Pancreas (tissue), 10 donors: ENCODE data around the gene PPFIBP1. TPM values are rescaled to one million over a fixed set of nuclear protein-coding genes. Genes with fewer than 3 reads are reported as not detected.

Source experiments
- ATAC-seq, 4 donors: fragments of 200-7000 bp; cut with Tn5 transposase; one replicate each; pipeline versions ENCODE4 v1.8.0 to v1.9.1; 2020; ENCODE audit warnings: mild to moderate bottlenecking in 4 of 4, moderate library complexity in 4 of 4
- DNase-seq, 6 donors: peaks; one replicate each; pipeline ENCODE4 v3.0.0-alpha.2; 2020
- FAIRE-seq: peaks from 2 replicates; lab custom pipeline; 2012; peaks lifted over from hg19 to GRCh38; lab: Jason Lieb, UNC
- H3K27ac ChIP-seq, 4 donors: fragments of 200-600 bp; sonication (generic); 1 replicate in 3 of 4; 2 replicates in 1 of 4; pipeline versions ENCODE4 v1.5.0 to v1.8.0; 2020
- H3K27me3 ChIP-seq, 4 donors: fragments of 200-600 bp; one replicate each; pipeline ENCODE4 v1.8.0; 2021
- H3K36me3 ChIP-seq, 3 donors: fragments of 200-600 bp; sonication (generic) in 1 of 3; one replicate each; pipeline versions ENCODE4 v1.5.0 to v1.8.0; 2020 to 2021
- H3K4me1 ChIP-seq, 3 donors: fragments of 200-600 bp; one replicate each; pipeline ENCODE4 v1.8.0; 2021
- H3K4me3 ChIP-seq, 4 donors: fragments of 200-600 bp; sonication (generic) in 2 of 4; one replicate each; pipeline versions ENCODE4 v1.5.0 to v1.8.0; 2020 to 2021
- H3K9me3 ChIP-seq, 4 donors: fragments of 200-600 bp; one replicate each; pipeline ENCODE4 v1.8.0; 2021
- WGBS, 2 donors: extraction: QIAGEN DNeasy Blood & Tissue Kit; methylation state at CpG; one replicate each; pipeline ENCODE4 v1.1.7; 2013; 5-methylcytosine and 5-hydroxymethylcytosine counted together
- intact Hi-C, 3 donors: fragments of 100-400 bp; cut with DNase I; formaldehyde crosslinking; loops; one replicate each; pipeline versions ENCODE4 v1.11.1 to v1.14.2; 2022
- polyA plus RNA-seq, 2 donors: library from polyadenylated mRNA; stranded (reverse); fragments of 200-250 nt; gene quantifications; one replicate each; pipeline ENCODE4 v1.2.3, GENCODE V29; 2013
- total RNA-seq, 6 donors: library from RNA; stranded (reverse); fragmentation: NEBNext Ultra II Directional in 4 of 6; extraction: Animal tissue kit (Norgen Biotek cat#: 25700) in 4 of 6; gene quantifications; one replicate each; pipeline versions ENCODE4 v1.2.1 to v1.2.4, GENCODE V29; 2021 to 2023
- TF ChIP-seq, protein P1 (sequence below), 4 donors: fragments of 200-600 bp; sonication (generic) in 3 of 4; IDR thresholded peaks; one replicate each; pipeline versions ENCODE4 v1.5.0 to v1.8.0; 2021; ENCODE audit warnings: antibody characterized with exemption in 4 of 4
- donor health status: healthy with polysubstance abuse.
- donor health status: DM: no; HTN: no; CAD: no; lungs with moderate emphysema.
- donor health status: DM: no; HTN: no; CAD: no.
- donor health status: control.
- donor health status: control.
- donor health status: Bipolar disorder and iron deficiency.
- donor health status: DM: yes; HTN: yes; CAD: no.
- donor health status: DM: no; HTN: no; CAD: no.
- donor health status: DM: no; HTN: no; CAD: no.
- donor health status: DM: yes; HTN: yes; CAD: no.

The PPFIBP1 gene
- total and polyA plus RNA-seq, 8 donors = 12.1 to 50.3 (median 32.9) TPM

- Histone ChIP-seq H3K27me3 (no peaks in the 10 kb centered on the region), H3K36me3 (no peaks in the 10 kb centered on the region), H3K4me3 (no peak overlapping the region), H3K9me3 (no peaks in the 10 kb centered on the region), H3K27ac (no peak overlapping the region), H3K4me1 (no peaks in the 10 kb centered on the region)
- intact Hi-C loops = no loop called here
- 64 to 68% methylated on average over 9 of the region's 9 CpGs for WGBS, 2 donors
- FAIRE-seq = no peak
- TF ChIP-seq, protein P1, sequence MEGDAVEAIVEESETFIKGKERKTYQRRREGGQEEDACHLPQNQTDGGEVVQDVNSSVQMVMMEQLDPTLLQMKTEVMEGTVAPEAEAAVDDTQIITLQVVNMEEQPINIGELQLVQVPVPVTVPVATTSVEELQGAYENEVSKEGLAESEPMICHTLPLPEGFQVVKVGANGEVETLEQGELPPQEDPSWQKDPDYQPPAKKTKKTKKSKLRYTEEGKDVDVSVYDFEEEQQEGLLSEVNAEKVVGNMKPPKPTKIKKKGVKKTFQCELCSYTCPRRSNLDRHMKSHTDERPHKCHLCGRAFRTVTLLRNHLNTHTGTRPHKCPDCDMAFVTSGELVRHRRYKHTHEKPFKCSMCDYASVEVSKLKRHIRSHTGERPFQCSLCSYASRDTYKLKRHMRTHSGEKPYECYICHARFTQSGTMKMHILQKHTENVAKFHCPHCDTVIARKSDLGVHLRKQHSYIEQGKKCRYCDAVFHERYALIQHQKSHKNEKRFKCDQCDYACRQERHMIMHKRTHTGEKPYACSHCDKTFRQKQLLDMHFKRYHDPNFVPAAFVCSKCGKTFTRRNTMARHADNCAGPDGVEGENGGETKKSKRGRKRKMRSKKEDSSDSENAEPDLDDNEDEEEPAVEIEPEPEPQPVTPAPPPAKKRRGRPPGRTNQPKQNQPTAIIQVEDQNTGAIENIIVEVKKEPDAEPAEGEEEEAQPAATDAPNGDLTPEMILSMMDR (IDR thresholded peaks at IDR 0.05) = no peak
- DNase-seq = no peak
- ATAC-seq = no peak
These were observed 40.7 kb downstream of the PPFIBP1 start for GRCh38 chr12:27564612-27565213.

GRCh38 chr12:27566159-27566558 is 42.2 kb downstream of the PPFIBP1 start:
- Histone ChIP-seq H3K27ac (no peak overlapping the region), H3K4me3 (no peak overlapping the region), H3K4me1 (no peaks in the 10 kb centered on the region), H3K36me3 (no peaks in the 10 kb centered on the region), H3K27me3 (no peaks in the 10 kb centered on the region), H3K9me3 (no peaks in the 10 kb centered on the region)
- intact Hi-C loops = no loop called here
- WGBS, 2 donors = 84 to 91% methylated on average over 2 of the region's 2 CpGs
- FAIRE-seq (no peak), DNase-seq (no peak), ATAC-seq (no peak)
- TF ChIP-seq, protein P1 (IDR thresholded peaks at IDR 0.05) = no peak

DNA sequence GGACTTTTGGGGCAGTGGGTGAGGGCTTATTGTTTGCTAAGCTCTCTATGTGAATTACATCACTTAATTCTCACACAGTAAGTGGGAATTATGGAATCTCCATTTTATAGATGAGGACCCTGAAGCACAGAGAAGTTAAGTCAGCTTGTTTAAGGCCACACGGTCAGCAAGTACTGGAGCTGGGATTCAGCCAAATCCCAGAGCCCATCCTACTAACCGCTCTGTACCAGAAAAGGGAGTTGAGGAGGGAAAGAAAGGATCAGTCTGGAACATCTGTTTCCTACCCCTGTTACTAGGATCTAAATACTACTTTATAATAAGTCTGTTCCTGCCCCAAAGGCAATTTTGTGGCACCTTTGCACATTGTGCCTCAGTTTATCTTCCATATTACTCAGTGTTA is 42.6 kb downstream of the PPFIBP1 start:
- intact Hi-C loops = no loop called here
- DNase-seq = no peak
- Histone ChIP-seq H3K27me3 (no peaks in the 10 kb centered on the region), H3K27ac (no peak overlapping the region), H3K36me3 (no peaks in the 10 kb centered on the region), H3K9me3 (no peaks in the 10 kb centered on the region), H3K4me3 (no peak overlapping the region), H3K4me1 (no peaks in the 10 kb centered on the region)
- FAIRE-seq = no peak
- TF ChIP-seq, protein P1 (IDR thresholded peaks at IDR 0.05) = no peak
- WGBS, 2 donors = 81 to 88% methylated on average over 2 of the region's 2 CpGs
- ATAC-seq = no peak

- WGBS, 2 donors = 60 to 61% methylated on average over 1 of the region's 1 CpG
- Histone ChIP-seq H3K27me3 (no peaks in the 10 kb centered on the region), H3K27ac (no peak overlapping the region), H3K36me3 (no peaks in the 10 kb centered on the region), H3K9me3 (no peaks in the 10 kb centered on the region), H3K4me3 (no peak overlapping the region), H3K4me1 (peaks cover 0 to 6% (median 0%) of the 10 kb centered on the region in 3 donors)
- intact Hi-C loops = no loop called here
- TF ChIP-seq, protein P1 (IDR thresholded peaks at IDR 0.05) = no peak
- FAIRE-seq (no peak), DNase-seq (no peak), ATAC-seq (peak in 3 of 4 donors; percentile 14 to 41 (median 31))
These were observed 47.5 kb downstream of the PPFIBP1 start for GRCh38 chr12:27571463-27571862.

GRCh38 chr12:27572486-27573255 is 48.7 kb downstream of the PPFIBP1 start:
- Histone ChIP-seq H3K9me3 (no peaks in the 10 kb centered on the region), H3K27me3 (no peaks in the 10 kb centered on the region), H3K27ac (no peak overlapping the region), H3K36me3 (no peaks in the 10 kb centered on the region), H3K4me1 (peaks cover 0 to 6% (median 0%) of the 10 kb centered on the region in 3 donors), H3K4me3 (no peak overlapping the region)
- ATAC-seq = no peak
- TF ChIP-seq, protein P1 (IDR thresholded peaks at IDR 0.05) = no peak
- intact Hi-C loops = no loop called here
- DNase-seq = no peak
- WGBS, 2 donors = 57 to 58% methylated on average over 2 of the region's 2 CpGs
- FAIRE-seq = no peak
